ENCODE results near the gene OSBP2.
"Not testable (repeated sequence)": the region's sequence is repeated elsewhere in the genome, so short reads cannot be mapped to it uniquely, and the experiment has no call there.

OSBP2 gene

GRCh38 chr22:30733181-30733631 lies 38.5 kb downstream of the OSBP2 start:
- no peak overlapping the region for H3K27ac ChIP-seq (ENCODE audit: poor library complexity, severe bottlenecking)
- H3K4me1 ChIP-seq (ENCODE audit: insufficient read depth, poor library complexity, severe bottlenecking), result no peaks in the 10 kb centered on the region
- TF ChIP-seq CTCF (IDR thresholded peaks at IDR 0.05; ENCODE audit: poor library complexity, severe bottlenecking), result no peak
- DNase-seq (ENCODE audit: low spot score) (no peak), ATAC-seq (ENCODE audit: low read depth) (no peak; the same call in 2 of the 3 replicates)
- H3K4me3 ChIP-seq (ENCODE audit: severe bottlenecking), result no peak overlapping the region
- H3K36me3 ChIP-seq (ENCODE audit: low read depth), result no peaks in the 10 kb centered on the region
- H3K9me3 ChIP-seq (ENCODE audit: severe bottlenecking), result no peaks in the 10 kb centered on the region
- no peaks in the 10 kb centered on the region for H3K27me3 ChIP-seq (ENCODE audit: insufficient read depth, poor library complexity, severe bottlenecking)

- not testable (repeated sequence) for DNase-seq (ENCODE audit: low spot score); H3K36me3 ChIP-seq (ENCODE audit: low read depth); H3K27me3 ChIP-seq (ENCODE audit: insufficient read depth, poor library complexity, severe bottlenecking); ATAC-seq (ENCODE audit: low read depth); H3K27ac ChIP-seq (ENCODE audit: poor library complexity, severe bottlenecking); H3K9me3 ChIP-seq (ENCODE audit: severe bottlenecking); H3K4me1 ChIP-seq (ENCODE audit: insufficient read depth, poor library complexity, severe bottlenecking); H3K4me3 ChIP-seq (ENCODE audit: severe bottlenecking)
Measured at GRCh38 chr22:30740007-30740406, 45.3 kb downstream of the OSBP2 start.

GRCh38 chr22:30740511-30740910 lies 45.8 kb downstream of the OSBP2 start:
- not testable (repeated sequence) for H3K36me3 ChIP-seq (ENCODE audit: low read depth); H3K4me1 ChIP-seq (ENCODE audit: insufficient read depth, poor library complexity, severe bottlenecking); H3K27me3 ChIP-seq (ENCODE audit: insufficient read depth, poor library complexity, severe bottlenecking); H3K9me3 ChIP-seq (ENCODE audit: severe bottlenecking); H3K4me3 ChIP-seq (ENCODE audit: severe bottlenecking); H3K27ac ChIP-seq (ENCODE audit: poor library complexity, severe bottlenecking); ATAC-seq (ENCODE audit: low read depth); DNase-seq (ENCODE audit: low spot score)

GRCh38 chr22:30742291-30743256 lies 47.9 kb downstream of the OSBP2 start:
- H3K9me3 ChIP-seq (ENCODE audit: severe bottlenecking), result no peaks in the 10 kb centered on the region
- H3K36me3 ChIP-seq (ENCODE audit: low read depth), result no peaks in the 10 kb centered on the region
- no peak for TF ChIP-seq CTCF (IDR thresholded peaks at IDR 0.05; ENCODE audit: poor library complexity, severe bottlenecking)
- DNase-seq (ENCODE audit: low spot score), result no peak
- no peaks in the 10 kb centered on the region for H3K4me1 ChIP-seq (ENCODE audit: insufficient read depth, poor library complexity, severe bottlenecking)
- ATAC-seq (ENCODE audit: low read depth), result no peak
- H3K27ac ChIP-seq (ENCODE audit: poor library complexity, severe bottlenecking), result no peak overlapping the region
- H3K27me3 ChIP-seq (ENCODE audit: insufficient read depth, poor library complexity, severe bottlenecking), result no peaks in the 10 kb centered on the region
- no peak overlapping the region for H3K4me3 ChIP-seq (ENCODE audit: severe bottlenecking)

- DNase-seq (ENCODE audit: low spot score), result no peak
- no peak for ATAC-seq (ENCODE audit: low read depth)
- H3K27ac ChIP-seq (ENCODE audit: poor library complexity, severe bottlenecking), result no peak overlapping the region
Measured at GRCh38 chr22:30743257-30744020, 48.8 kb downstream of the OSBP2 start.

More at GRCh38 chr22:30743257-30744020, 48.8 kb downstream of the OSBP2 start:
- no peaks in the 10 kb centered on the region for H3K4me1 ChIP-seq (ENCODE audit: insufficient read depth, poor library complexity, severe bottlenecking)
- H3K4me3 ChIP-seq (ENCODE audit: severe bottlenecking), result no peak overlapping the region
- H3K36me3 ChIP-seq (ENCODE audit: low read depth), result no peaks in the 10 kb centered on the region
- TF ChIP-seq CTCF (IDR thresholded peaks at IDR 0.05; ENCODE audit: poor library complexity, severe bottlenecking), result no peak
- no peaks in the 10 kb centered on the region for H3K27me3 ChIP-seq (ENCODE audit: insufficient read depth, poor library complexity, severe bottlenecking)
- H3K9me3 ChIP-seq (ENCODE audit: severe bottlenecking), result no peaks in the 10 kb centered on the region
